GM23338 (cell line): ENCODE results near the gene MSS51. TPM values are rescaled to one million over a fixed set of nuclear protein-coding genes. Genes with fewer than 3 reads are reported as not detected.

Experiments
- ATAC-seq: fragments of 200-7000 bp; cut with Tn5 transposase; 3 replicates; pipeline ENCODE4 v1.9.1; 2020
- DNase-seq: peaks from one replicate; pipeline ENCODE4 v3.0.0-alpha.2; 2015; ENCODE audit warnings: low spot score
- H2AFZ ChIP-seq: fragments of 200-600 bp; sonication (generic); 2 replicates; pipeline ENCODE4 v1.8.0; 2016; ENCODE audit warnings: antibody characterized with exemption, mild to moderate bottlenecking, moderate library complexity
- H3F3A ChIP-seq: fragments of 200-600 bp; sonication (generic); replicated peaks from 2 replicates; pipeline ENCODE4 v1.8.0; 2017; ENCODE audit warnings: antibody characterized with exemption, mixed run types, low read depth
- H3K27ac ChIP-seq: fragments of 200-600 bp; sonication (generic); 2 replicates; pipeline ENCODE4 v1.6.1; 2016; ENCODE audit warnings: low read depth
- H3K27me3 ChIP-seq: fragments of 200-600 bp; sonication (generic); 2 replicates; pipeline ENCODE4 v1.8.0; 2016; ENCODE audit warnings: mild to moderate bottlenecking, mixed run types, moderate library complexity; ENCODE audit not compliant: insufficient read depth
- H3K36me3 ChIP-seq: fragments of 200-600 bp; sonication (generic); 2 replicates; pipeline ENCODE4 v1.8.0; 2016; ENCODE audit warnings: mild to moderate bottlenecking; ENCODE audit not compliant: insufficient read depth
- H3K4me1 ChIP-seq: fragments of 200-600 bp; sonication (generic); 2 replicates; pipeline ENCODE4 v1.8.0; 2016; ENCODE audit warnings: mild to moderate bottlenecking, moderate library complexity; ENCODE audit not compliant: insufficient read depth
- H3K4me2 ChIP-seq: fragments of 200-600 bp; sonication (generic); 2 replicates; pipeline ENCODE4 v1.7.1; 2017; ENCODE audit warnings: mixed run types
- H3K4me3 ChIP-seq: fragments of 200-600 bp; sonication (generic); 2 replicates; pipeline ENCODE4 v1.6.1; 2016; ENCODE audit warnings: mixed run types
- H3K79me2 ChIP-seq: fragments of 200-600 bp; sonication (generic); replicated peaks from 2 replicates; pipeline ENCODE4 v1.8.0; 2017; ENCODE audit warnings: mild to moderate bottlenecking; ENCODE audit not compliant: insufficient read depth
- H3K9me2 ChIP-seq: fragments of 200-600 bp; sonication (generic); 2 replicates; pipeline ENCODE4 v1.8.0; 2017; ENCODE audit not compliant: insufficient read depth
- H4K20me1 ChIP-seq: fragments of 200-600 bp; sonication (generic); replicated peaks from 2 replicates; pipeline ENCODE4 v1.8.0; 2017; ENCODE audit warnings: mild to moderate bottlenecking; ENCODE audit not compliant: insufficient read depth
- H3K27ac Mint-ChIP-seq: 2 replicates; pipeline ENCODE4 v1.8.0; 2020; ENCODE audit warnings: inconsistent platforms, mild to moderate bottlenecking, moderate library complexity, mixed read lengths
- H3K27me3 Mint-ChIP-seq: 3 replicates; pipeline ENCODE4 v1.8.0; 2022; ENCODE audit warnings: low read depth, mild to moderate bottlenecking, moderate library complexity, mixed read lengths, inconsistent platforms; ENCODE audit not compliant: insufficient read depth, poor library complexity
- H3K36me3 Mint-ChIP-seq: 3 replicates; pipeline ENCODE4 v1.8.0; 2021; ENCODE audit warnings: low read depth, mild to moderate bottlenecking, inconsistent platforms, moderate library complexity, mixed read lengths
- H3K4me1 Mint-ChIP-seq: 3 replicates; pipeline ENCODE4 v1.8.0; 2020; ENCODE audit warnings: mild to moderate bottlenecking, inconsistent platforms, mixed read lengths
- H3K4me3 Mint-ChIP-seq: 3 replicates; pipeline ENCODE4 v1.8.0; 2021; ENCODE audit warnings: moderate library complexity, mild to moderate bottlenecking, inconsistent platforms, mixed read lengths
- H3K9me3 Mint-ChIP-seq: 3 replicates; pipeline ENCODE4 v1.8.0; 2020; ENCODE audit warnings: moderate library complexity, mild to moderate bottlenecking, inconsistent platforms, mixed read lengths
- CREB1 ChIP-seq: fragments of 250-450 bp; sonication (Bioruptor Pico); IDR thresholded peaks from 2 replicates; pipeline ENCODE4 v1.5.0; 2020; ENCODE audit warnings: low read depth, mild to moderate bottlenecking, moderate library complexity
- EZH2 ChIP-seq: fragments of 200-600 bp; sonication (generic); IDR thresholded peaks from one replicate; pipeline ENCODE4 v1.8.0; 2017; ENCODE audit warnings: antibody characterized with exemption, mild to moderate bottlenecking, low read depth; ENCODE audit not compliant: unreplicated experiment
- EZH2phosphoT487 ChIP-seq: fragments of 200-600 bp; sonication (generic); IDR thresholded peaks from one replicate; pipeline ENCODE4 v1.8.1; 2018; ENCODE audit warnings: antibody characterized with exemption; ENCODE audit not compliant: unreplicated experiment
- JUNB ChIP-seq: IDR thresholded peaks from one replicate; pipeline ENCODE4 v1.6.1; 2016; ENCODE audit warnings: antibody characterized with exemption; ENCODE audit not compliant: unreplicated experiment
- NANOG ChIP-seq: IDR thresholded peaks from 2 replicates; pipeline ENCODE4 v1.6.1; 2016; ENCODE audit warnings: antibody characterized with exemption, borderline replicate concordance
- POLR2AphosphoS5 ChIP-seq: IDR thresholded peaks from 2 replicates; pipeline ENCODE4 v1.6.1; 2016; ENCODE audit warnings: antibody characterized with exemption, low read depth
- STAT1 ChIP-seq: IDR thresholded peaks from one replicate; pipeline ENCODE4 v1.6.1; 2016; ENCODE audit warnings: antibody characterized with exemption; ENCODE audit not compliant: unreplicated experiment
- ZNF114 ChIP-seq: fragments of 250-450 bp; sonication (Bioruptor Pico); IDR thresholded peaks from 2 replicates; pipeline ENCODE4 v1.5.0; 2020; ENCODE audit warnings: mild to moderate bottlenecking, moderate library complexity
- ZNF331 ChIP-seq: fragments of 250-450 bp; sonication (Bioruptor Pico); IDR thresholded peaks from 2 replicates; pipeline ENCODE4 v1.5.0; 2020; ENCODE audit warnings: low read depth, mild to moderate bottlenecking, moderate library complexity
- polyA plus RNA-seq: library from polyadenylated mRNA; unstranded; fragments of >200 nt; fragmentation: Nextera tagmentation; extraction: Ambion mirVana; gene quantifications from 2 replicates; pipeline ENCODE4 v1.2.1, GENCODE V29; 2016
- total RNA-seq: library from RNA; depleted of rRNA; stranded (reverse); fragments of >200 nt; shearing (Covaris generic); gene quantifications from 2 replicates; pipeline ENCODE4 v1.2.3, GENCODE V29; 2014
- TF ChIP-seq, protein P1 (sequence below): IDR thresholded peaks from one replicate; pipeline ENCODE4 v1.6.1; 2018; ENCODE audit warnings: antibody characterized with exemption; ENCODE audit not compliant: unreplicated experiment
- TF ChIP-seq, protein P2 (sequence below): IDR thresholded peaks from 2 replicates; pipeline ENCODE4 v1.6.1; 2016; ENCODE audit warnings: antibody characterized with exemption

Gene MSS51
- total and polyA plus RNA-seq, 2 experiments from 2014 or later: 1.1 to 5.1 TPM

- Mint-ChIP-seq H3K4me1 (no peaks in the 10 kb centered on the region), H3K27ac (no peak overlapping the region), H3K27me3 (no peaks in the 10 kb centered on the region), H3K9me3 (no peaks in the 10 kb centered on the region), H3K36me3 (no peaks in the 10 kb centered on the region; the same call in 1 of the 3 replicates), H3K4me3 (no peak overlapping the region)
- H3K4me1 ChIP-seq: no peaks in the 10 kb centered on the region
- H3K79me2 ChIP-seq: no peaks in the 10 kb centered on the region
- no peak overlapping the region for H3K4me2 ChIP-seq
- H3F3A ChIP-seq: no peaks in the 10 kb centered on the region
- no peaks in the 10 kb centered on the region for H3K9me2 ChIP-seq
- TF ChIP-seq POLR2AphosphoS5: no peak
- TF ChIP-seq, protein P1, sequence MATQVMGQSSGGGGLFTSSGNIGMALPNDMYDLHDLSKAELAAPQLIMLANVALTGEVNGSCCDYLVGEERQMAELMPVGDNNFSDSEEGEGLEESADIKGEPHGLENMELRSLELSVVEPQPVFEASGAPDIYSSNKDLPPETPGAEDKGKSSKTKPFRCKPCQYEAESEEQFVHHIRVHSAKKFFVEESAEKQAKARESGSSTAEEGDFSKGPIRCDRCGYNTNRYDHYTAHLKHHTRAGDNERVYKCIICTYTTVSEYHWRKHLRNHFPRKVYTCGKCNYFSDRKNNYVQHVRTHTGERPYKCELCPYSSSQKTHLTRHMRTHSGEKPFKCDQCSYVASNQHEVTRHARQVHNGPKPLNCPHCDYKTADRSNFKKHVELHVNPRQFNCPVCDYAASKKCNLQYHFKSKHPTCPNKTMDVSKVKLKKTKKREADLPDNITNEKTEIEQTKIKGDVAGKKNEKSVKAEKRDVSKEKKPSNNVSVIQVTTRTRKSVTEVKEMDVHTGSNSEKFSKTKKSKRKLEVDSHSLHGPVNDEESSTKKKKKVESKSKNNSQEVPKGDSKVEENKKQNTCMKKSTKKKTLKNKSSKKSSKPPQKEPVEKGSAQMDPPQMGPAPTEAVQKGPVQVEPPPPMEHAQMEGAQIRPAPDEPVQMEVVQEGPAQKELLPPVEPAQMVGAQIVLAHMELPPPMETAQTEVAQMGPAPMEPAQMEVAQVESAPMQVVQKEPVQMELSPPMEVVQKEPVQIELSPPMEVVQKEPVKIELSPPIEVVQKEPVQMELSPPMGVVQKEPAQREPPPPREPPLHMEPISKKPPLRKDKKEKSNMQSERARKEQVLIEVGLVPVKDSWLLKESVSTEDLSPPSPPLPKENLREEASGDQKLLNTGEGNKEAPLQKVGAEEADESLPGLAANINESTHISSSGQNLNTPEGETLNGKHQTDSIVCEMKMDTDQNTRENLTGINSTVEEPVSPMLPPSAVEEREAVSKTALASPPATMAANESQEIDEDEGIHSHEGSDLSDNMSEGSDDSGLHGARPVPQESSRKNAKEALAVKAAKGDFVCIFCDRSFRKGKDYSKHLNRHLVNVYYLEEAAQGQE: no peak
- no peaks in the 10 kb centered on the region for H3K36me3 ChIP-seq
- no peaks in the 10 kb centered on the region for H4K20me1 ChIP-seq
- no peak overlapping the region for H2AFZ ChIP-seq
- DNase-seq: no peak
- H3K4me3 ChIP-seq: no peak overlapping the region
- no peaks in the 10 kb centered on the region for H3K27me3 ChIP-seq
- ATAC-seq: no peak
- H3K27ac ChIP-seq: no peak overlapping the region
Measured at GRCh38 chr10:73432646-73433537, 469 bp downstream of the MSS51 start.

GRCh38 chr10:73426318-73426717 lies 7.0 kb downstream of the MSS51 start:
- no peaks in the 10 kb centered on the region for H4K20me1 ChIP-seq
- Mint-ChIP-seq H3K27ac (no peak overlapping the region), H3K36me3 (peaks cover 9% of the 10 kb centered on the region), H3K4me3 (no peak overlapping the region), H3K4me1 (no peaks in the 10 kb centered on the region), H3K9me3 (no peaks in the 10 kb centered on the region), H3K27me3 (no peaks in the 10 kb centered on the region)
- no peak for ATAC-seq
- H3K27me3 ChIP-seq: no peaks in the 10 kb centered on the region
- H3K4me2 ChIP-seq: no peak overlapping the region
- H3K4me3 ChIP-seq: no peak overlapping the region
- no peaks in the 10 kb centered on the region for H3F3A ChIP-seq
- H3K27ac ChIP-seq: no peak overlapping the region
- no peaks in the 10 kb centered on the region for H3K9me2 ChIP-seq
- peaks cover 7% of the 10 kb centered on the region; the same call in 1 of the 2 replicates for H3K36me3 ChIP-seq
- H2AFZ ChIP-seq: no peak overlapping the region
- no peaks in the 10 kb centered on the region for H3K79me2 ChIP-seq
- no peaks in the 10 kb centered on the region for H3K4me1 ChIP-seq
- no peak for DNase-seq
- TF ChIP-seq, protein P1: no peak
- TF ChIP-seq ZNF114 (no peak), NANOG (no peak), POLR2AphosphoS5 (no peak), EZH2 (no peak), ZNF331 (no peak), JUNB (no peak), CREB1 (CRISPR knock-in tag) (no peak), STAT1 (no peak), EZH2phosphoT487 (no peak)
- TF ChIP-seq, protein P2, sequence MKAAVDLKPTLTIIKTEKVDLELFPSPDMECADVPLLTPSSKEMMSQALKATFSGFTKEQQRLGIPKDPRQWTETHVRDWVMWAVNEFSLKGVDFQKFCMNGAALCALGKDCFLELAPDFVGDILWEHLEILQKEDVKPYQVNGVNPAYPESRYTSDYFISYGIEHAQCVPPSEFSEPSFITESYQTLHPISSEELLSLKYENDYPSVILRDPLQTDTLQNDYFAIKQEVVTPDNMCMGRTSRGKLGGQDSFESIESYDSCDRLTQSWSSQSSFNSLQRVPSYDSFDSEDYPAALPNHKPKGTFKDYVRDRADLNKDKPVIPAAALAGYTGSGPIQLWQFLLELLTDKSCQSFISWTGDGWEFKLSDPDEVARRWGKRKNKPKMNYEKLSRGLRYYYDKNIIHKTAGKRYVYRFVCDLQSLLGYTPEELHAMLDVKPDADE: no peak
